ENCODE data around the gene SLC12A9.
"Not testable (repeated sequence)": the region's sequence is repeated elsewhere in the genome, so short reads cannot be mapped to it uniquely, and the experiment has no call there.

Gene SLC12A9

GRCh38 chr7:100895956-100896731 lies 43.6 kb downstream of the SLC12A9 start:
- no peak for DNase-seq (ENCODE audit: low read depth)

GRCh38 chr7:100896732-100897608 lies 44.5 kb downstream of the SLC12A9 start:
- DNase-seq (ENCODE audit: low read depth): peak; percentile 32

- no peak for DNase-seq (ENCODE audit: low read depth)
These were observed 45.4 kb downstream of the SLC12A9 start for GRCh38 chr7:100897772-100898454.

- no peak for DNase-seq (ENCODE audit: low read depth)
These were observed 46.9 kb downstream of the SLC12A9 start for GRCh38 chr7:100899432-100899831.

GRCh38 chr7:100900978-100901377 lies 48.5 kb downstream of the SLC12A9 start:
- DNase-seq (ENCODE audit: low read depth): no peak

- DNase-seq (ENCODE audit: low read depth): no peak
These were observed 49.4 kb downstream of the SLC12A9 start for GRCh38 chr7:100901921-100902332.

GRCh38 chr7:100902638-100903037 lies 50.1 kb downstream of the SLC12A9 start:
- no peak for DNase-seq (ENCODE audit: low read depth)

- DNase-seq (ENCODE audit: low read depth): no peak
These were observed 56.0 kb downstream of the SLC12A9 start for GRCh38 chr7:100908512-100908911.

GRCh38 chr7:100910443-100910842 lies 57.9 kb downstream of the SLC12A9 start:
- DNase-seq (ENCODE audit: low read depth): not testable (repeated sequence)

- no peak for DNase-seq (ENCODE audit: low read depth)
These were observed 59.0 kb downstream of the SLC12A9 start for GRCh38 chr7:100911484-100911883.

GRCh38 chr7:100914208-100914878 lies 61.8 kb downstream of the SLC12A9 start:
- no peak for DNase-seq (ENCODE audit: low read depth)

- no peak for DNase-seq (ENCODE audit: low read depth)
These were observed 62.5 kb downstream of the SLC12A9 start for GRCh38 chr7:100914879-100915447.

Measured in EH (cell line).